Tibial nerve (tissue), 4 donors: ENCODE data around the gene CLEC18C.
"Not testable (repeated sequence)": the region's sequence is repeated elsewhere in the genome, so short reads cannot be mapped to it uniquely, and the experiment has no call there.

Experiments used
- CTCF ChIP-seq, 5 experiments: fragments of 200-600 bp in 3 of 5; fragments of 450-650 bp in 2 of 5; sonication (generic) in 3 of 5; IDR thresholded peaks; one replicate each; pipeline ENCODE4 v1.5.1; 2016 to 2019; ENCODE audit warnings: antibody characterized with exemption in 5 of 5, mild to moderate bottlenecking in 3 of 5, moderate library complexity in 2 of 5
- EP300 ChIP-seq, 2 donors: sonication (generic); formaldehyde crosslinking; IDR thresholded peaks; one replicate each; pipeline ENCODE4 v1.6.1; 2017; ENCODE audit warnings: antibody characterized with exemption in 2 of 2, mild to moderate bottlenecking in 1 of 2
- POLR2A ChIP-seq, 2 donors: fragments of 450-650 bp; IDR thresholded peaks; one replicate each; pipeline ENCODE4 v1.6.1; 2017; ENCODE audit warnings: antibody characterized with exemption in 2 of 2, mild to moderate bottlenecking in 2 of 2, moderate library complexity in 2 of 2

GRCh38 chr16:70223216-70223615 is 49.6 kb downstream of the CLEC18C start:
- not testable (repeated sequence) for TF ChIP-seq CTCF, POLR2A, EP300 (IDR thresholded peaks at IDR 0.05)
